Stimulated activated CD8-positive, alpha-beta memory T cell treated with anti-CD3 and anti-CD28 coated beads, Interleukin-12 subunit alpha, Interleukin-12 subunit beta, amount 100 ng/mL, for 24 hours (primary cell): ENCODE measurements around the gene EIF3K.

ENCODE experiments used
- DNase-seq: peaks from one replicate; pipeline ENCODE4 v3.0.0-alpha.2; 2020; ENCODE audit errors: extremely low read depth

The EIF3K gene

DNA sequence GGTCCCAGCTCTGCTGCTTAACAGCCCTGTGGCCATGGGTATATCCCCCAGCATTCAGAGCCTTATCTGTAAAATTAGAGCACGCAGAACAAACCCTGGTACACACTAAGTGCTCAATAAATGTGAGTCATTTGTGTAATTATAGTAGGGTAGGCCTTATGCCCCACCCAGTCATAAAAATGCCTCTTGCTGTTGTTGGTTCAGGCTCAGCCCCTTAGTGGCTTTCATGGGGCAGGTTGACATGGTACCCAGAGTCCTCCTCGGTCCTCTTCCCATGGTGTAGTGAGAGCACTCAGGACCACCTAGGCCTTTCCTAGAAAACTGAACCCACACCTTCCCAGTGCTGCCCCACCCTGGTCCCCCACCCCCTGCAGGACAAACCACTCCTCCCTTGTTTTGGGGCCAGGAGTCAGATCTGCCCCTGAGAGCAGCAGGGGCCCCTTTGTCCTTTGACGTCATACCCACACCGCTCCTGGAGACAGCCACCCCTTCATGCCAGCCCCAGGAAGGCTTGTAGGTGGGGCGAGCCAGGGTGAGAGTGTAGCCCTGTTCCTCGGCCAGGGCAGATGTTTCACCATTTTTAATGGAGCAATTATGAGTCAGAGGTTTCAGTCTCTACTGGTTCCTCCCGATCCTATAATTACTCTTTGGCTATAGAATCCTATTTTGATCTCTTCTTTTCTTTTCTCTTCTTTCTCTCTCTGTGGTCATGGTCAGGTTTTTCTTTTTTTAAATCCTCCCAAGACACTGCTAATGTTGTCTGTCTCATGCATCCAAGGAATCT lies 65.3 kb downstream of the EIF3K start:
- DNase-seq: no peak

DNA sequence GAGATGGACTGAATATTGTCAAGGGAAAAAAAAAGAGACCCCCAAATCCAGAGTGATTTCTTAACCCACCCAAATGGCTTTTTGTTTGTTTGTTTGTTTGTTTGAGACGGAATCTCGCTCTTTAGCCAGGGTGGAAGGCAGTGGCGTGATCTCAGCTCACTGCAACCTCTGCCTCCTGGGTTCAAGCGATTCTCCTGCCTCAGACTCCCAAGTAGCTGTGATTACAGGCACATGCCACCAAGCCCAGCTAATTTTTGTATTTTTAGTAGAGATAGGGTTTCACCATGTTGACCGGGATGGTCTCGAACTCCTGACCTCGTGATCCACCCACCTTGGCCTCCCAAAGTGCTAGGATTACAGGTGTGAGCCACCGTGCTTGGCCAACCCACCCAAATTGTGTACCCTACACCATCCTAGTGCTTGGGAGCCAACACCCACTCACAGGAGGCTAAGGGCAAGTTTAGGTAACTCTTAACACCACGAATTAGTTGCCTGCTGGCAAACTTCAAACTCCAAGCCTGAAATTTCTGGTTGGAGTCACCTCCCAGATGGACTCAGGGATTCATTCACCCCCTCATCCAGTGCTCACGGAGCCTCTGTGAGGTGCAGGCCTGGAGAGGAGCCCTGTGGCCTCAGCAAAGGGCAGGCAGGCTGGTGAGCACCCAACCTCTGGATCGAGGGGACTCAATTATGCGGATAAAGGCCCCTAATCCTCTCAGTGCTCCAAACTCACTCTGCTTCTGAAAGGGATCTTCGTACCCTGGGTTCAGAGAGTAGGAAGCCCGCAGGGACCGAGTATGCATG lies 66.1 kb downstream of the EIF3K start:
- DNase-seq: no peak

DNA sequence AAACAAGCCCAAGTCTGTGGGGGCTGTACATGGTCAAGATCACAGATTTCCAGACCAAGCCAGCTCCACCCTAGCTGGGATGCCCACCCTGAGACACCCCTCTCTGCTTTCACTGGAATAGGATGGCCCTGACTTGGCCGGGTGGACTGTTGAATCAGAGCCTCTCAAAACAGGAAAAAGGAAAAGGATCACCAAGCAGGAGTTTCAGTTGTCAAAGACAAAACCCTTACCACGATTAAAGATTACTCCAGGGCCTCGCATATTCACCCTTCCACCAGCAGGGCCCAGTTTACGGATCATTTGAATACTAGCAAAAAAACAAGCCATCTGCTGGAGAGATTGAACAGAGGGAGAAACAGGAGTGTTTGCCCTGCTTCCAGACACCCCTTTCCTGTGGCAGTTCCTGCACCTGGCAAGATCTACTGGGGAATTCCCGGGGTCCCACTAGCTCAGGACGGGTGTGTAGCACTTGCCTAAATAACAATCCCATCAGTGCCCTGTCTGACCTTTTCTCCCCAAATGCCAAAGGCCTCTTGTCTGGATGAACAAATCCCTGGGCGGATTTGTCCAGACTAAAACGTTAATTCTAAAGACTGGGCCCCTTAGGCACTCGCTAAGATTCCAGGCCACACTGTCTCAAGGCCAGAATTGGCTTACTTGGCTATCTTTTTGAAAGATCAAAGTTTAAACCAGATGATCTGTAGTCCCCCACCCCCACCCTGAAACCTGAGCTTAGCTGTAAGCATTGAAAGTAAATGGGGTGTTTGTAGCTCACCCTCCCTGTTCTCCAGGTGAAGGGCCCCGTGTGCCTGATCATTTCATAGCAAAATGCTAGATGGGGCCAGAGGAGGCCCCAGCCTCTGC lies 66.9 kb downstream of the EIF3K start:
- no peak for DNase-seq

DNA sequence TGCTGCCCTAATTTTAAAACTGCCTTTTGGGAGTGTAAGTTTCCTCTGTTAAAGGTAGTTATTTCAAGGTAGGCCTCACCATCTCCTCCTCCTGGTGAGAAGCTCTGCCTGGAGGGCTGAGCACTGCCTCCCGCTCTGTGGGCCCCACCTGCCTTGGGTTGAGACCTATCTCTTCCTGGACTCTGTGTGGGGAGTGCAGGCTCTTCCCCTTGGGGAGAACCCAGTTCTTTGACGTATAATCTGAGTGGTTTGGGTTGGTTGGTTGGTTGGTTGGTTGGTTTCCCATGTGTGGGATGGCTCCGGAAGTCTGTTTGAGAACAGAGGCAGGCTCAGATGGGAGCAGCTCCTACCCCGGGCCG lies 67.5 kb downstream of the EIF3K start:
- DNase-seq: no peak
